ENCODE results near the gene BOC. TPM values are rescaled to one million over a fixed set of nuclear protein-coding genes. Genes with fewer than 3 reads are reported as not detected.
A peak's percentile ranks its signal among the peaks of the same experiment; 100 is the strongest.

Gene BOC
- total and polyA plus RNA-seq, 10 donors = 1.5 to 21.9 (median 13.5) TPM

DNA sequence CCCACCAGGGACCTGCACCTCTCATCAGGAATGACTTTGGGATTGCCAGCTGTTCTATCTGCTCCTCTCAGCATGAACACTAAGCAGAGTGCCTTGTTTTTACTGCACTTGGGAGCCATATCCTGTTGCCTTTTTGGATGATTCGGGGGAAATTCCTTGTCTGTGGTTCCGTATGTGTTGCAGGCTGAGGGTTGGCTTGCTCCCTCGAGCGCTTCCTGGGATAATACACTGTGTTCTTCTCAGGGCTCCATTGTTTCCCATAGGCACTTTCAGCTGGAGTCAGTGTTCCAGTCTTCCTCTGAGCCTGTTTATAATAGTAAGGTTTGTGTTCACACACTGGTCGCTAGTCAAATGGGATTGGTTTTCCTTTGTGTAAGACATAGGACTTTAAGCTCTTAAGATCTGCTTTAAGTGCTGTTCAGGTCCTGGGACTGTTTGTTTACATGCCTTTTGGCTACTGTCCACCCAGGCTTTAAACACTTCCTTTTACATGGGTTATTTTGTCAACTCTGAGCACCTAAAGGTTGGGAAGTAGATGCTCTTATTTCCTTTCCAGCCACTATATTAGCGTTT, 23.4 kb downstream of the BOC start:
- no peaks in the 10 kb centered on the region for H3K9me3 ChIP-seq
- peaks cover 0 to 4% (median 0%) of the 10 kb centered on the region in 7 donors for H3K27me3 ChIP-seq (replicated peaks in 1 of 7)
- no peak for DNase-seq
- TF ChIP-seq, protein P1, sequence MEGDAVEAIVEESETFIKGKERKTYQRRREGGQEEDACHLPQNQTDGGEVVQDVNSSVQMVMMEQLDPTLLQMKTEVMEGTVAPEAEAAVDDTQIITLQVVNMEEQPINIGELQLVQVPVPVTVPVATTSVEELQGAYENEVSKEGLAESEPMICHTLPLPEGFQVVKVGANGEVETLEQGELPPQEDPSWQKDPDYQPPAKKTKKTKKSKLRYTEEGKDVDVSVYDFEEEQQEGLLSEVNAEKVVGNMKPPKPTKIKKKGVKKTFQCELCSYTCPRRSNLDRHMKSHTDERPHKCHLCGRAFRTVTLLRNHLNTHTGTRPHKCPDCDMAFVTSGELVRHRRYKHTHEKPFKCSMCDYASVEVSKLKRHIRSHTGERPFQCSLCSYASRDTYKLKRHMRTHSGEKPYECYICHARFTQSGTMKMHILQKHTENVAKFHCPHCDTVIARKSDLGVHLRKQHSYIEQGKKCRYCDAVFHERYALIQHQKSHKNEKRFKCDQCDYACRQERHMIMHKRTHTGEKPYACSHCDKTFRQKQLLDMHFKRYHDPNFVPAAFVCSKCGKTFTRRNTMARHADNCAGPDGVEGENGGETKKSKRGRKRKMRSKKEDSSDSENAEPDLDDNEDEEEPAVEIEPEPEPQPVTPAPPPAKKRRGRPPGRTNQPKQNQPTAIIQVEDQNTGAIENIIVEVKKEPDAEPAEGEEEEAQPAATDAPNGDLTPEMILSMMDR (IDR thresholded peaks at IDR 0.05 in 8 of 11, conservative IDR thresholded peaks at IDR 0.05 in 3 of 11) = no peak
- TF ChIP-seq POLR2AphosphoS5 (IDR thresholded peaks at IDR 0.05) (no peak), POLR2A (IDR thresholded peaks at IDR 0.05) (no peak)
- H3K36me3 ChIP-seq = no peaks in the 10 kb centered on the region
- H3K4me3 ChIP-seq = no peak overlapping the region
- intact Hi-C loops (cut with DNase I; ENCODE audit: low total_unique reads) = no loop called here
- H3K4me1 ChIP-seq = peaks cover 0 to 5% (median 0%) of the 10 kb centered on the region in 6 donors
- 65 to 76% (median 74%) methylated on average over 6 of the region's 6 CpGs for WGBS, 5 donors
- no peak overlapping the region for H3K27ac ChIP-seq

DNA sequence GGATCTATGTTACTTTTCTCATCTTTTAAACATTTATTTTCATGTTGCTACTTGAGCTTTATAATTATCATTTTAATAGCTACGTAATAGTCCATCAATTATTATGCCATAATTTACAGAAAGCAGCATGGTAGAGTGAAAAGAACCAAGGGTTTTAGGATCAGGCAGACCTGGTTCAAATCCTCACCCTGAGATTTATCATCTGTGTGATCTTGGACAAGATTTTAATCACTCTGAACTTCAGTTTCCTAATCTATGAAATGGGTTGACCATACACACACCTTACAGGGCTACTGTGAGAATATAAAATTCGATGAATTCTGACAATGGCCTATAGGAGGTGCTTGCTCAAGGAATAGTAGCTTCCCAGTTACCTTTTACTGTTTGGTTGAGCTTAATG, 27.1 kb downstream of the BOC start:
- H3K27ac ChIP-seq = no peak overlapping the region
- intact Hi-C loops (cut with DNase I; ENCODE audit: low total_unique reads) = no loop called here
- DNase-seq = no peak
- no peak for TF ChIP-seq POLR2AphosphoS5 (IDR thresholded peaks at IDR 0.05)
- no peak for TF ChIP-seq POLR2A (IDR thresholded peaks at IDR 0.05)
- TF ChIP-seq, protein P1 (IDR thresholded peaks at IDR 0.05 in 8 of 11, conservative IDR thresholded peaks at IDR 0.05 in 3 of 11) = no peak
- H3K4me1 ChIP-seq = peaks cover 0 to 12% (median 0%) of the 10 kb centered on the region in 6 donors
- WGBS, 5 donors = 83 to 92% (median 88%) methylated on average over 2 of the region's 2 CpGs
- no peaks in the 10 kb centered on the region for H3K9me3 ChIP-seq
- peaks cover 0 to 4% (median 0%) of the 10 kb centered on the region in 7 donors for H3K27me3 ChIP-seq (replicated peaks in 1 of 7)
- no peaks in the 10 kb centered on the region for H3K36me3 ChIP-seq
- H3K4me3 ChIP-seq = no peak overlapping the region

DNA sequence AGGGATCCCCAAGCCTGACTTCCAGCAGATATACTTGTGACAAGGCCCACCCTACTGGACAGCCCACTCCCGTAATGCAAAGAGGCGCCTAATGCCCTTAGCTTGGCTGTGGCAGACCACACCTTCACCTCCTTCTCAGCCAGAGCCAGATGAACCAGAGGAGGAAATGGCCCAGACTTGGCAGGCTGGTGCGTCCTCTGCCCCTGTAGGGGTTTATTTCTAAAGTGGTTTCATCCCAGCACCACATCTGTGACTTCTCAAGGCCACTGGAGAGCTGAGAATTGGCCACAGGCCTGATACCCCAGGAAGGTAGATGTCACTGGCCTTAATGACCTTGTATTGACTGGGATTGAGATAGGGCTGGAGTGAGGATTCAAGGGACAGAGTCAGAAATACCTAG, 29.5 kb downstream of the BOC start:
- Histone ChIP-seq H3K36me3 (no peaks in the 10 kb centered on the region), H3K9me3 (no peaks in the 10 kb centered on the region), H3K27me3 (replicated peaks in 1 of 7) (peaks cover 0 to 4% (median 0%) of the 10 kb centered on the region in 7 donors), H3K27ac (peak overlapping the region in 1 of 8 donors; percentile 25), H3K4me3 (no peak overlapping the region), H3K4me1 (peaks cover 0 to 12% (median 0%) of the 10 kb centered on the region in 6 donors)
- no peak for DNase-seq
- WGBS, 5 donors = 70 to 89% (median 74%) methylated on average over 3 of the region's 3 CpGs
- intact Hi-C loops (cut with DNase I; ENCODE audit: low total_unique reads) = no loop called here
- TF ChIP-seq POLR2AphosphoS5 (IDR thresholded peaks at IDR 0.05) (no peak), POLR2A (IDR thresholded peaks at IDR 0.05) (no peak)
- TF ChIP-seq, protein P1 (IDR thresholded peaks at IDR 0.05 in 8 of 11, conservative IDR thresholded peaks at IDR 0.05 in 3 of 11) = no peak

DNA sequence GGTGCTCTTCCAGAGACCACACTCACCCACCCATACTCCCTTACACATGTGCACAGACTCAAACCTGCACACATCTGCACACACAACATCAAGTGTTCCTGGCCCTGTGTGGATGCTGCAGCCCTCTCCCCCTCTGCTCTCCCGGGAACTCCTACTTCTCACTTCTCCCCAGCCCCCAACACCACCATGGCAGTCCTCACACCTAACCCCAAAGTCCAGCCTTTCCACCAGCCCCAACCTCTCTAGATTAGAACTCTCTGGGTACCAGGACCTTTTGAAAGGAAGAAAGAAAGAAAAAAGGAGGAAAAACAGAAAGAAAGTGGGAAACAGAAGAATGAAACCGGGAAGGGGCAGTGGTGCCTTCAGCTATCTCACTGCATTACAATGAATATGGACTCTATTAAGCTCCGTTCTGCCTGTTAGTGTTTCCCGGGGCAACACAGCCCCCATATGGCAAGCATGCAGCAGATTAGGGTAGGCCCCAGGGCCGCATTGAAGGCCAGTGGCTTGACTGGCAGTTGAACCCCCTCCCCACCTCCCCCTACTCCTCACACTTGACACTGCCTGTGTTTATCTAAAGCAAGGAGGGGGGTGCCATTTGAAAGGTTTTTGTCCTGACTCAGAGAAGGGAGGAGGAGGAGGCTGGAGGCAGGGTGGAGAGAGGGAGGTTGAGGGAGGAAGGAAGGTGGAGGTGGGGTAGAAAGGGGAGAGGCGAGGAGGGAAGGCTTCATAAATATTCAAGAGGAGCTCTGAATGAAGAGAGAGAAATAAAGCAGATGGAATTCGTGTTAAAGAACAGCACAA, 30.1 kb downstream of the BOC start:
- intact Hi-C loops (cut with DNase I; ENCODE audit: low total_unique reads) = no loop called here
- TF ChIP-seq POLR2AphosphoS5 (IDR thresholded peaks at IDR 0.05) (no peak), POLR2A (IDR thresholded peaks at IDR 0.05) (no peak)
- TF ChIP-seq, protein P1 (IDR thresholded peaks at IDR 0.05 in 8 of 11, conservative IDR thresholded peaks at IDR 0.05 in 3 of 11) = no peak
- Histone ChIP-seq H3K4me3 (no peak overlapping the region), H3K36me3 (no peaks in the 10 kb centered on the region), H3K27ac (peak overlapping the region in 5 of 8 donors; percentile 31 to 63 (median 43)), H3K4me1 (peaks cover 0 to 12% (median 0%) of the 10 kb centered on the region in 6 donors), H3K27me3 (replicated peaks in 1 of 7) (peaks cover 0 to 4% (median 0%) of the 10 kb centered on the region in 7 donors), H3K9me3 (no peaks in the 10 kb centered on the region)
- no peak for DNase-seq
- WGBS, 5 donors = 47 to 61% (median 59%) methylated on average over 7 of the region's 7 CpGs
